Liver (tissue), 9 donors: Measurements from ENCODE around the gene GRIN3A. TPM values are rescaled to one million over a fixed set of nuclear protein-coding genes. Genes with fewer than 3 reads are reported as not detected.

Experiments
- DNase-seq: peaks from one replicate; pipeline ENCODE4 v3.0.0-alpha.2; 2017; ENCODE audit warnings: low spot score
- H3K27ac ChIP-seq, 2 donors: one replicate each; pipeline ENCODE4 v1.7.0; 2013; ENCODE audit warnings: inconsistent platforms in 2 of 2, low read length in 2 of 2, control low read depth in 1 of 2, low read depth in 1 of 2, mild to moderate bottlenecking in 1 of 2
- H3K27me3 ChIP-seq, 4 donors: one replicate each; pipeline versions ENCODE4 v1.6.1 to v1.7.0; 2013; ENCODE audit warnings: low read length in 3 of 4, inconsistent platforms in 1 of 4, mild to moderate bottlenecking in 1 of 4, moderate library complexity in 1 of 4; ENCODE audit not compliant: control insufficient read depth in 4 of 4, insufficient read depth in 4 of 4
- H3K36me3 ChIP-seq, 4 donors: one replicate each; pipeline versions ENCODE4 v1.6.1 to v1.7.0; 2013; ENCODE audit warnings: low read length in 3 of 4, mild to moderate bottlenecking in 3 of 4, low read depth in 1 of 4, moderate library complexity in 1 of 4; ENCODE audit not compliant: control insufficient read depth in 4 of 4, insufficient read depth in 3 of 4
- H3K4me1 ChIP-seq, 4 donors: one replicate each; pipeline versions ENCODE4 v1.6.1 to v1.7.0; 2013; ENCODE audit warnings: low read length in 3 of 4, mild to moderate bottlenecking in 3 of 4, moderate library complexity in 1 of 4; ENCODE audit not compliant: control insufficient read depth in 4 of 4, insufficient read depth in 4 of 4
- H3K4me3 ChIP-seq, 3 donors: one replicate each; pipeline versions ENCODE4 v1.6.1 to v1.7.0; 2013; ENCODE audit warnings: low read length in 3 of 3, control low read depth in 1 of 3, low read depth in 1 of 3, mild to moderate bottlenecking in 1 of 3
- H3K9ac ChIP-seq, 2 donors: one replicate each; pipeline ENCODE4 v1.7.0; 2013; ENCODE audit warnings: low read length in 2 of 2, mild to moderate bottlenecking in 2 of 2, moderate library complexity in 2 of 2, control low read depth in 1 of 2, low read depth in 1 of 2
- H3K9me3 ChIP-seq, 4 donors: one replicate each; pipeline versions ENCODE4 v1.6.1 to v1.7.0; 2013; ENCODE audit warnings: low read length in 3 of 4; ENCODE audit not compliant: control insufficient read depth in 4 of 4
- ATF3 ChIP-seq: IDR thresholded peaks from 2 replicates; pipeline ENCODE4 v1.6.1; 2016; ENCODE audit warnings: antibody characterized with exemption
- EGR1 ChIP-seq, 2 donors: IDR thresholded peaks; 2 replicates each; pipeline ENCODE4 v1.6.1; 2016 to 2018; ENCODE audit warnings: antibody characterized with exemption in 2 of 2, low read depth in 2 of 2
- FOXA1 ChIP-seq: IDR thresholded peaks from 2 replicates; pipeline ENCODE4 v1.6.1; 2016; ENCODE audit warnings: antibody characterized with exemption
- FOXA2 ChIP-seq: IDR thresholded peaks from 2 replicates; pipeline ENCODE4 v1.6.1; 2016; ENCODE audit warnings: antibody characterized with exemption
- GABPA ChIP-seq, 2 donors: IDR thresholded peaks in 1 of 2; conservative IDR thresholded peaks in 1 of 2; 2 replicates each; pipeline ENCODE4 v1.6.1; 2016; ENCODE audit warnings: antibody characterized with exemption in 2 of 2, mild to moderate bottlenecking in 1 of 2, moderate library complexity in 1 of 2
- HNF4A ChIP-seq, 2 donors: conservative IDR thresholded peaks; 2 replicates each; pipeline ENCODE4 v1.6.1; 2016; ENCODE audit warnings: antibody characterized with exemption in 2 of 2, mild to moderate bottlenecking in 2 of 2
- HNF4G ChIP-seq: IDR thresholded peaks from 2 replicates; pipeline ENCODE4 v1.6.1; 2016; ENCODE audit warnings: antibody characterized with exemption
- MAX ChIP-seq: IDR thresholded peaks from 2 replicates; pipeline ENCODE4 v1.6.1; 2016; ENCODE audit warnings: antibody characterized with exemption
- NR2F2 ChIP-seq: IDR thresholded peaks from 2 replicates; pipeline ENCODE4 v1.6.1; 2016; ENCODE audit warnings: antibody characterized with exemption
- RAD21 ChIP-seq, 2 donors: IDR thresholded peaks; 2 replicates each; pipeline ENCODE4 v1.6.1; 2016; ENCODE audit warnings: antibody characterized with exemption in 2 of 2, mild to moderate bottlenecking in 2 of 2
- REST ChIP-seq: IDR thresholded peaks from 2 replicates; pipeline ENCODE4 v1.6.1; 2016; ENCODE audit warnings: antibody characterized with exemption, mild to moderate bottlenecking
- RXRA ChIP-seq, 2 donors: IDR thresholded peaks; 2 replicates each; pipeline ENCODE4 v1.6.1; 2017 to 2018; ENCODE audit warnings: antibody characterized with exemption in 2 of 2, mild to moderate bottlenecking in 1 of 2
- SP1 ChIP-seq: IDR thresholded peaks from 2 replicates; pipeline ENCODE4 v1.6.1; 2018; ENCODE audit warnings: antibody characterized with exemption, mild to moderate bottlenecking
- TAF1 ChIP-seq: conservative IDR thresholded peaks from 2 replicates; pipeline ENCODE4 v1.6.1; 2016; ENCODE audit warnings: antibody characterized with exemption, mild to moderate bottlenecking
- YY1 ChIP-seq: IDR thresholded peaks from 2 replicates; pipeline ENCODE4 v1.6.1; 2016; ENCODE audit warnings: antibody characterized with exemption, mild to moderate bottlenecking
- ZBTB33 ChIP-seq: IDR thresholded peaks from 2 replicates; pipeline ENCODE4 v1.6.1; 2016; ENCODE audit warnings: antibody characterized with exemption
- WGBS: extraction: QIAGEN DNeasy Blood & Tissue Kit; methylation state at CpG from one replicate; pipeline ENCODE4 v1.1.7; 2013; 5-methylcytosine and 5-hydroxymethylcytosine counted together
- polyA plus RNA-seq, 2 donors: library from polyadenylated mRNA; stranded (reverse) in 1 of 2; unstranded in 1 of 2; fragments of 200-250 nt in 1 of 2; fragments of >200 nt in 1 of 2; fragmentation: Nextera tagmentation in 1 of 2; extraction: Ambion mirVana in 1 of 2; gene quantifications; one replicate each; pipeline versions ENCODE4 v1.2.1 to v1.2.3, GENCODE V29; 2013 to 2015
- total RNA-seq, 2 donors: library from RNA; depleted of rRNA; stranded (reverse); fragments of >200 nt; gene quantifications; one replicate each; pipeline ENCODE4 v1.2.3, GENCODE V29; 2014
- donor health status: healthy.
- donor health status: healthy.
- donor health status: healthy.
- donor health status: healthy.
- donor health status: healthy.

Gene GRIN3A
- total and polyA plus RNA-seq, 4 donors = under 0.01 to 0.23 (median 0.09) TPM

GRCh38 chr9:101674165-101674564, 64.3 kb downstream of the GRIN3A start:
- no peak for DNase-seq
- Histone ChIP-seq H3K9ac (no peak overlapping the region), H3K9me3 (no peaks in the 10 kb centered on the region), H3K27me3 (no peaks in the 10 kb centered on the region), H3K36me3 (no peaks in the 10 kb centered on the region), H3K4me3 (no peak overlapping the region), H3K27ac (no peak overlapping the region), H3K4me1 (no peaks in the 10 kb centered on the region)
- WGBS = 67% methylated on average over 1 of the region's 1 CpG
- TF ChIP-seq SP1 (no peak), RXRA (IDR thresholded peaks at IDR 0.05) (no peak), RAD21 (IDR thresholded peaks at IDR 0.05) (no peak)

GRCh38 chr9:101673642-101674041, 64.8 kb downstream of the GRIN3A start:
- H3K9me3 ChIP-seq = no peaks in the 10 kb centered on the region
- no peak overlapping the region for H3K27ac ChIP-seq
- WGBS = 78% methylated on average over 2 of the region's 2 CpGs
- no peaks in the 10 kb centered on the region for H3K36me3 ChIP-seq
- no peak overlapping the region for H3K4me3 ChIP-seq
- H3K4me1 ChIP-seq = no peaks in the 10 kb centered on the region
- no peaks in the 10 kb centered on the region for H3K27me3 ChIP-seq
- no peak for TF ChIP-seq FOXA1
- no peak for TF ChIP-seq TAF1
- no peak for TF ChIP-seq HNF4A (conservative IDR thresholded peaks at IDR 0.05)
- TF ChIP-seq RXRA (IDR thresholded peaks at IDR 0.05) = no peak
- no peak for TF ChIP-seq FOXA2
- TF ChIP-seq NR2F2 = no peak
- no peak for TF ChIP-seq REST
- no peak for TF ChIP-seq SP1
- no peak for TF ChIP-seq HNF4G
- TF ChIP-seq ZBTB33 = no peak
- no peak for DNase-seq
- H3K9ac ChIP-seq = no peak overlapping the region

GRCh38 chr9:101671567-101671966, 66.9 kb downstream of the GRIN3A start:
- WGBS = 87% methylated on average over 1 of the region's 1 CpG
- H3K36me3 ChIP-seq = no peaks in the 10 kb centered on the region
- no peak overlapping the region for H3K4me3 ChIP-seq
- no peak for DNase-seq
- H3K27me3 ChIP-seq = no peaks in the 10 kb centered on the region
- no peaks in the 10 kb centered on the region for H3K4me1 ChIP-seq
- no peak overlapping the region for H3K27ac ChIP-seq
- H3K9ac ChIP-seq = no peak overlapping the region
- no peaks in the 10 kb centered on the region for H3K9me3 ChIP-seq
- TF ChIP-seq YY1 (no peak), RXRA (IDR thresholded peaks at IDR 0.05) (no peak), REST (no peak), FOXA2 (no peak), FOXA1 (no peak), ATF3 (no peak), SP1 (no peak), HNF4A (conservative IDR thresholded peaks at IDR 0.05) (no peak), GABPA (IDR thresholded peaks at IDR 0.05 in 1 of 2, conservative IDR thresholded peaks at IDR 0.05 in 1 of 2) (no peak), EGR1 (IDR thresholded peaks at IDR 0.05; ENCODE audit: low read depth in 2 of 2) (no peak), RAD21 (IDR thresholded peaks at IDR 0.05) (no peak), ZBTB33 (no peak), MAX (no peak)
